Hindlimb muscle (tissue), 1 donor: Measurements from ENCODE around the gene OR6B3. TPM values are rescaled to one million over a fixed set of nuclear protein-coding genes. Genes with fewer than 3 reads are reported as not detected.
"Not testable (repeated sequence)": the region's sequence is repeated elsewhere in the genome, so short reads cannot be mapped to it uniquely, and the experiment has no call there.

Experiments
- DNase-seq: peaks from one replicate; pipeline ENCODE4 v3.0.0-alpha.2; 2013
- polyA plus RNA-seq: library from polyadenylated mRNA; unstranded; fragments of 120-200 nt; gene quantifications from one replicate; pipeline ENCODE4 v1.2.1, GENCODE V29; 2013; ENCODE audit not compliant: insufficient read length

Gene OR6B3
- not detected for polyA plus RNA-seq

GRCh38 chr2:240053173-240054155 is at the start of gene OR6B3:
OR6B3 (minus strand) TSS chr2:240053521.
- no peak for DNase-seq

GRCh38 chr2:240098349-240098748 is 45.0 kb upstream of the OR6B3 start:
- DNase-seq: no peak

- no peak for DNase-seq
Observed at GRCh38 chr2:240095556-240096523, 42.5 kb upstream of the OR6B3 start.

- no peak for DNase-seq
Observed at GRCh38 chr2:240089306-240089705, 36.0 kb upstream of the OR6B3 start.

- no peak for DNase-seq
Observed at GRCh38 chr2:240086563-240086962, 33.2 kb upstream of the OR6B3 start.

- DNase-seq: no peak
Observed at GRCh38 chr2:240078631-240079030, 25.3 kb upstream of the OR6B3 start.

- DNase-seq: no peak
Observed at GRCh38 chr2:240077442-240077841, 24.1 kb upstream of the OR6B3 start.

- no peak for DNase-seq
Observed at GRCh38 chr2:240074545-240074944, 21.2 kb upstream of the OR6B3 start.

- DNase-seq: no peak
Observed at GRCh38 chr2:240070907-240071306, 17.6 kb upstream of the OR6B3 start.

- DNase-seq: no peak
Observed at GRCh38 chr2:240069829-240070228, 16.5 kb upstream of the OR6B3 start.

GRCh38 chr2:240068193-240068592 is 14.9 kb upstream of the OR6B3 start:
- DNase-seq: no peak

GRCh38 chr2:240066489-240066888 is 13.2 kb upstream of the OR6B3 start:
- no peak for DNase-seq

- no peak for DNase-seq
Observed at GRCh38 chr2:240064898-240065297, 11.6 kb upstream of the OR6B3 start.

GRCh38 chr2:240060977-240061591 is 7.8 kb upstream of the OR6B3 start:
- peak; percentile 26 for DNase-seq

- no peak for DNase-seq
Observed at GRCh38 chr2:240056678-240057077, 3.4 kb upstream of the OR6B3 start.

- DNase-seq: no peak
Observed at GRCh38 chr2:240055177-240055917, 2.0 kb upstream of the OR6B3 start.

GRCh38 chr2:240052524-240052923 is 797 bp downstream of the OR6B3 start:
- no peak for DNase-seq

- no peak for DNase-seq
Observed at GRCh38 chr2:240051697-240052096, 1.6 kb downstream of the OR6B3 start.

- DNase-seq: no peak
Observed at GRCh38 chr2:240050278-240050677, 3.0 kb downstream of the OR6B3 start.

- DNase-seq: no peak
Observed at GRCh38 chr2:240048237-240048636, 5.1 kb downstream of the OR6B3 start.

GRCh38 chr2:240045098-240045497 is 8.2 kb downstream of the OR6B3 start:
- DNase-seq: no peak

GRCh38 chr2:240044096-240044495 is 9.2 kb downstream of the OR6B3 start:
- not testable (repeated sequence) for DNase-seq
